ENCODE measurements around the gene PTOV1.

GRCh38 chr19:49857061-49857837 is 6.3 kb downstream of the PTOV1 start:
- TF ChIP-seq CTCF (IDR thresholded peaks at IDR 0.05) (no peak), POLR2A (IDR thresholded peaks at IDR 0.05) (no peak)

Data from testis (tissue), 2 donors.